ENCODE measurements around the gene CEP170B.

DNA sequence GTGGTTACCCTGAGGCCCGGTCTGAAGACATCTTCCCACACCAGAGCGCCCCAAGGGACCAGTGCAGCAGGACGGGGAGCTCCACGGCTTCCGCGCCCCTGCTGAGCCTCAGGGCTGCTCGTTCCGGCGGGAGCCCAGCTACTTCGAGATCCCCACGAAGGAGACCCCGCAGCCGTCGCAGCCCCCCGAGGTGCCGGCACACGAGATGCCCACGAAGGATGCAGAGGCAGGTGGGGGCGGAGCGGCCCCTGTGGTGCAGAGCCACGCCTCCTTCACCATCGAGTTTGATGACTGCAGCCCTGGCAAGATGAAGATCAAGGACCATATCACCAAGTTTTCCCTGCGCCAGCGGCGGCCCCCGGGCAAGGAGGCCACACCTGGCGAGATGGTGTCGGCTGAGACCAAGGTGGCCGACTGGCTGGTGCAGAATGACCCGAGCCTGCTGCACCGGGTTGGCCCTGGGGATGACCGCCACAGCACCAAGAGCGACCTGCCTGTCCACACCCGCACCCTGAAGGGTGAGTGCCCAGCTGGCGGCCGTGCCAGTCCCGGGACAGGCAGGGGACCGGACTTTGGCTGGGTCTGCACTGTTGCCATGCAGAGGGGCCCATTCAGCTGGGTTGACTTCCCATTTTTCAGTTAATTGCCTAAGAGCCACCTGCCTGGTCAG, 18.1 kb downstream of the CEP170B start:
- TF ChIP-seq, protein P1, sequence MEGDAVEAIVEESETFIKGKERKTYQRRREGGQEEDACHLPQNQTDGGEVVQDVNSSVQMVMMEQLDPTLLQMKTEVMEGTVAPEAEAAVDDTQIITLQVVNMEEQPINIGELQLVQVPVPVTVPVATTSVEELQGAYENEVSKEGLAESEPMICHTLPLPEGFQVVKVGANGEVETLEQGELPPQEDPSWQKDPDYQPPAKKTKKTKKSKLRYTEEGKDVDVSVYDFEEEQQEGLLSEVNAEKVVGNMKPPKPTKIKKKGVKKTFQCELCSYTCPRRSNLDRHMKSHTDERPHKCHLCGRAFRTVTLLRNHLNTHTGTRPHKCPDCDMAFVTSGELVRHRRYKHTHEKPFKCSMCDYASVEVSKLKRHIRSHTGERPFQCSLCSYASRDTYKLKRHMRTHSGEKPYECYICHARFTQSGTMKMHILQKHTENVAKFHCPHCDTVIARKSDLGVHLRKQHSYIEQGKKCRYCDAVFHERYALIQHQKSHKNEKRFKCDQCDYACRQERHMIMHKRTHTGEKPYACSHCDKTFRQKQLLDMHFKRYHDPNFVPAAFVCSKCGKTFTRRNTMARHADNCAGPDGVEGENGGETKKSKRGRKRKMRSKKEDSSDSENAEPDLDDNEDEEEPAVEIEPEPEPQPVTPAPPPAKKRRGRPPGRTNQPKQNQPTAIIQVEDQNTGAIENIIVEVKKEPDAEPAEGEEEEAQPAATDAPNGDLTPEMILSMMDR (conservative IDR thresholded peaks at IDR 0.05 in 1 of 2, IDR thresholded peaks at IDR 0.05 in 1 of 2; ENCODE audit: low read depth in 1 of 2, low read length in 2 of 2) = no peak
- TF ChIP-seq EZH2 (IDR thresholded peaks at IDR 0.05; ENCODE audit: low read length, missing control alignments) = no peak

Measured in fibroblast of lung (primary cell).